ENCODE results near the gene MYMX. TPM values are rescaled to one million over a fixed set of nuclear protein-coding genes. Genes with fewer than 3 reads are reported as not detected.

The MYMX gene
- total and polyA plus RNA-seq, 2 of the 13 experiments (the other 11 are each of a cell fraction or from before 2014, with no cell fraction given) = not detected

GRCh38 chr6:44207966-44208365, 8.8 kb upstream of the MYMX start (continued):
- peak; percentile 50; the same call in 1 of the 2 replicates for TF ChIP-seq ZGPAT (CRISPR knock-in tag; IDR thresholded peaks at IDR 0.05)
- peak; percentile 62 for TF ChIP-seq RARA (CRISPR knock-in tag; IDR thresholded peaks at IDR 0.05)
- TF ChIP-seq RXRA (CRISPR knock-in tag; IDR thresholded peaks at IDR 0.05) = peak; percentile 39; the same call in 1 of the 2 replicates
- no peak for TF ChIP-seq SSRP1 (CRISPR knock-in tag; IDR thresholded peaks at IDR 0.05)
- peak; percentile 15; the same call in 1 of the 2 replicates for TF ChIP-seq KDM1A (CRISPR knock-in tag; IDR thresholded peaks at IDR 0.05)
- TF ChIP-seq FOXP1 (IDR thresholded peaks at IDR 0.05) = no peak
- no peak for TF ChIP-seq FOXP1 (CRISPR knock-in tag; IDR thresholded peaks at IDR 0.05)
- TF ChIP-seq ZMYM3 (CRISPR knock-in tag; IDR thresholded peaks at IDR 0.05) = peak; percentile 65
- TF ChIP-seq CREM (IDR thresholded peaks at IDR 0.05) = no peak
- no peak for TF ChIP-seq CREM (CRISPR knock-in tag; IDR thresholded peaks at IDR 0.05)
- TF ChIP-seq HOXA3 (CRISPR knock-in tag; IDR thresholded peaks at IDR 0.05) = peak; percentile 35; the same call in 1 of the 2 replicates
- TF ChIP-seq ZNF652 (CRISPR knock-in tag; IDR thresholded peaks at IDR 0.05; ENCODE audit: borderline replicate concordance, low read depth) = peak; percentile 79; the same call in 1 of the 2 replicates
- TF ChIP-seq ZNF788 (CRISPR knock-in tag; IDR thresholded peaks at IDR 0.05; ENCODE audit: borderline replicate concordance) = no peak
- no peak for TF ChIP-seq ZXDC (CRISPR knock-in tag; IDR thresholded peaks at IDR 0.05)
- TF ChIP-seq ZNF614 (CRISPR knock-in tag; IDR thresholded peaks at IDR 0.05; ENCODE audit: borderline replicate concordance) = no peak
- 0 out of 2 replicates have a peak, but pooled peaks have one; percentile 28 for TF ChIP-seq PITX1 (CRISPR knock-in tag; IDR thresholded peaks at IDR 0.05)
- TF ChIP-seq MYC (CRISPR knock-in tag; IDR thresholded peaks at IDR 0.05; ENCODE audit: borderline replicate concordance) = no peak
- peak; percentile 76 for TF ChIP-seq HNF4A (CRISPR knock-in tag; IDR thresholded peaks at IDR 0.05)
- no peak for TF ChIP-seq HNRNPH1 (optimal IDR thresholded peaks at IDR 0.05; ENCODE audit: low read depth, low read length)
- no peak for TF ChIP-seq ZZZ3 (CRISPR knock-in tag; IDR thresholded peaks at IDR 0.05; ENCODE audit: borderline replicate concordance)
- TF ChIP-seq HIC2 (CRISPR knock-in tag; IDR thresholded peaks at IDR 0.05; ENCODE audit: low read depth) = peak; percentile 47; the same call in 1 of the 2 replicates
- no peak for TF ChIP-seq ZNF224 (CRISPR knock-in tag; IDR thresholded peaks at IDR 0.05)
- peak; percentile 47; the same call in 1 of the 2 replicates for TF ChIP-seq RXRB (CRISPR knock-in tag; IDR thresholded peaks at IDR 0.05; ENCODE audit: borderline replicate concordance)
- TF ChIP-seq NR2F6 (IDR thresholded peaks at IDR 0.05) = peak; percentile 79
- TF ChIP-seq NR2F6 (CRISPR knock-in tag; IDR thresholded peaks at IDR 0.05) = peak; percentile 86
